Measurements from ENCODE around the gene TMEM272. TPM values are rescaled to one million over a fixed set of nuclear protein-coding genes. Genes with fewer than 3 reads are reported as not detected.

TMEM272 gene
- total RNA-seq, 4 donors from 2014 or later, result 0.13 to 0.74 (median 0.16) TPM; not detected in 1

GRCh38 chr13:51772105-51772455 lies 72.9 kb downstream of the TMEM272 start:
- ATAC-seq (ENCODE audit: low FRiP score) (no peak), DNase-seq (ENCODE audit: low spot score) (no peak)
- TF ChIP-seq CTCF (IDR thresholded peaks at IDR 0.05), result no peak

GRCh38 chr13:51771418-51772104 lies 73.4 kb downstream of the TMEM272 start:
- ATAC-seq (ENCODE audit: low FRiP score) (no peak), DNase-seq (ENCODE audit: low spot score) (no peak)
- TF ChIP-seq CTCF (IDR thresholded peaks at IDR 0.05), result no peak

- TF ChIP-seq CTCF (IDR thresholded peaks at IDR 0.05), result no peak
- ATAC-seq (ENCODE audit: low FRiP score) (no peak), DNase-seq (ENCODE audit: low spot score) (no peak)
Observed at GRCh38 chr13:51770681-51771417, 74.1 kb downstream of the TMEM272 start.

GRCh38 chr13:51770160-51770559 lies 74.8 kb downstream of the TMEM272 start:
- DNase-seq (ENCODE audit: low spot score) (no peak), ATAC-seq (ENCODE audit: low FRiP score) (no peak)
- no peak for TF ChIP-seq CTCF (IDR thresholded peaks at IDR 0.05)

GRCh38 chr13:51769455-51770127 lies 75.4 kb downstream of the TMEM272 start:
- peak; percentile 83 for ATAC-seq (ENCODE audit: low FRiP score)
- no peak for DNase-seq (ENCODE audit: low spot score)

GRCh38 chr13:51768976-51769375 lies 76.0 kb downstream of the TMEM272 start:
- TF ChIP-seq CTCF (IDR thresholded peaks at IDR 0.05), result no peak
- ATAC-seq (ENCODE audit: low FRiP score) (no peak), DNase-seq (ENCODE audit: low spot score) (no peak)

More at GRCh38 chr13:51769455-51770127, 75.4 kb downstream of the TMEM272 start:
- TF ChIP-seq CTCF (IDR thresholded peaks at IDR 0.05), result no peak
